Upper lobe of left lung (tissue), 6 donors: ENCODE data around the gene ANK3. TPM values are rescaled to one million over a fixed set of nuclear protein-coding genes. Genes with fewer than 3 reads are reported as not detected.

Experiments
- ATAC-seq, 2 donors: fragments of 200-7000 bp; cut with Tn5 transposase; one replicate each; pipeline ENCODE4 v1.9.1; 2022; ENCODE audit warnings: mild to moderate bottlenecking in 2 of 2, moderate library complexity in 2 of 2; ENCODE audit not compliant: low FRiP score in 2 of 2
- DNase-seq, 2 donors: peaks; one replicate each; pipeline ENCODE4 v3.0.0-alpha.2; 2019 to 2020
- H3K27ac ChIP-seq, 4 donors: fragments of 200-600 bp; sonication (generic); one replicate each; pipeline ENCODE4 v1.5.1; 2016 to 2019
- H3K27me3 ChIP-seq, 4 donors: fragments of 200-600 bp; sonication (generic); one replicate each; pipeline ENCODE4 v1.5.1; 2017 to 2019
- H3K36me3 ChIP-seq, 4 donors: fragments of 200-600 bp; sonication (generic); one replicate each; pipeline ENCODE4 v1.5.1; 2016 to 2019
- H3K4me1 ChIP-seq, 4 donors: fragments of 200-600 bp; sonication (generic); one replicate each; pipeline ENCODE4 v1.5.1; 2018 to 2019
- H3K4me3 ChIP-seq, 4 donors: fragments of 200-600 bp; sonication (generic); one replicate each; pipeline ENCODE4 v1.5.1; 2017 to 2019; ENCODE audit warnings: mild to moderate bottlenecking in 2 of 4, moderate library complexity in 1 of 4
- H3K9me3 ChIP-seq, 4 donors: fragments of 200-600 bp; sonication (generic); one replicate each; pipeline ENCODE4 v1.5.1; 2018 to 2019
- EP300 ChIP-seq, 4 donors: sonication (generic); formaldehyde crosslinking; IDR thresholded peaks; one replicate each; pipeline ENCODE4 v1.5.1; 2017; ENCODE audit warnings: antibody characterized with exemption in 4 of 4, control low read depth in 2 of 4
- POLR2A ChIP-seq, 4 donors: fragments of 450-650 bp; IDR thresholded peaks; one replicate each; pipeline ENCODE4 v1.5.1; 2016 to 2017; ENCODE audit warnings: antibody characterized with exemption in 4 of 4, mild to moderate bottlenecking in 2 of 4
- POLR2AphosphoS5 ChIP-seq, 2 donors: sonication (generic); formaldehyde crosslinking; IDR thresholded peaks; one replicate each; pipeline ENCODE4 v1.5.1; 2017; ENCODE audit warnings: antibody characterized with exemption in 2 of 2
- WGBS, 2 donors: methylation state at CpG; one replicate each; pipeline ENCODE4 v1.1.5; 2017 to 2018; 5-methylcytosine and 5-hydroxymethylcytosine counted together
- total RNA-seq, 6 donors: library from RNA; depleted of rRNA in 4 of 6; stranded (reverse); fragments of >200 nt in 4 of 6; gene quantifications; one replicate each; pipeline versions ENCODE4 v1.1.0 to v1.2.1, GENCODE V29; 2016 to 2021
- TF ChIP-seq, protein P1 (sequence below), 6 experiments: fragments of 450-650 bp in 4 of 6; fragments of 200-600 bp in 2 of 6; sonication (generic) in 2 of 6; IDR thresholded peaks; one replicate each; pipeline ENCODE4 v1.5.1; 2016 to 2019; ENCODE audit warnings: antibody characterized with exemption in 6 of 6
- donor health status: DM: no; HTN: no; CAD: no; lungs with moderate emphysema.
- donor health status: DM: no; HTN: yes; CAD: no; lungs with severe emphysema.

Gene ANK3
- total RNA-seq, 6 donors from 2014 or later: 43.9 to 193 (median 98.5) TPM

GRCh38 chr10:60171436-60172013 lies 218.2 kb downstream of the ANK3 start:
- H3K27ac ChIP-seq: no peak overlapping the region
- WGBS, 2 donors: 85 to 94% methylated on average over 2 of the region's 2 CpGs
- no peak for ATAC-seq
- no peaks in the 10 kb centered on the region for H3K4me1 ChIP-seq
- H3K27me3 ChIP-seq: no peaks in the 10 kb centered on the region
- DNase-seq: no peak
- TF ChIP-seq EP300 (IDR thresholded peaks at IDR 0.05) (no peak), POLR2AphosphoS5 (IDR thresholded peaks at IDR 0.05) (no peak), POLR2A (IDR thresholded peaks at IDR 0.05) (no peak)
- TF ChIP-seq, protein P1, sequence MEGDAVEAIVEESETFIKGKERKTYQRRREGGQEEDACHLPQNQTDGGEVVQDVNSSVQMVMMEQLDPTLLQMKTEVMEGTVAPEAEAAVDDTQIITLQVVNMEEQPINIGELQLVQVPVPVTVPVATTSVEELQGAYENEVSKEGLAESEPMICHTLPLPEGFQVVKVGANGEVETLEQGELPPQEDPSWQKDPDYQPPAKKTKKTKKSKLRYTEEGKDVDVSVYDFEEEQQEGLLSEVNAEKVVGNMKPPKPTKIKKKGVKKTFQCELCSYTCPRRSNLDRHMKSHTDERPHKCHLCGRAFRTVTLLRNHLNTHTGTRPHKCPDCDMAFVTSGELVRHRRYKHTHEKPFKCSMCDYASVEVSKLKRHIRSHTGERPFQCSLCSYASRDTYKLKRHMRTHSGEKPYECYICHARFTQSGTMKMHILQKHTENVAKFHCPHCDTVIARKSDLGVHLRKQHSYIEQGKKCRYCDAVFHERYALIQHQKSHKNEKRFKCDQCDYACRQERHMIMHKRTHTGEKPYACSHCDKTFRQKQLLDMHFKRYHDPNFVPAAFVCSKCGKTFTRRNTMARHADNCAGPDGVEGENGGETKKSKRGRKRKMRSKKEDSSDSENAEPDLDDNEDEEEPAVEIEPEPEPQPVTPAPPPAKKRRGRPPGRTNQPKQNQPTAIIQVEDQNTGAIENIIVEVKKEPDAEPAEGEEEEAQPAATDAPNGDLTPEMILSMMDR (IDR thresholded peaks at IDR 0.05): no peak
- no peaks in the 10 kb centered on the region for H3K9me3 ChIP-seq
- H3K36me3 ChIP-seq: no peaks in the 10 kb centered on the region
- no peak overlapping the region for H3K4me3 ChIP-seq

DNA sequence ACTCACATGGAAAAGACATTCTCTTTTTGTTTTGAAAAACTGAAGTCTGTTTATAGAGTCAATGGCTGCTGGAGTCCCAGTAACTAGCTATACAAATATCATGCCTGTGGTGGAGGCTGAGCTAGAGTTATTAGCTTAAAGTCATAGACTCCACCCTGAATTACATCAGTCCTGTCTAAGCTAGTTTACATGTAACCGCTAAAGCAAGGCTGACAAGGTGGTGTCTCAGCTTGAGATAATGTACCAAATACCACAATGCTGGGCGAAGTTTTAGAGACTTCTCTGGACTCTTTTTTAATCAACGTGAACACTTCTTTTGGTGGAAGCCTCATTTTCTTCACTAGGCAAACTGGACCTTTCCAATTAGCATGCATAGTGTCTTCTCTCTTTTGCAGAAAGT lies 219.4 kb downstream of the ANK3 start:
- Histone ChIP-seq H3K4me3 (no peak overlapping the region), H3K4me1 (no peaks in the 10 kb centered on the region), H3K27ac (no peak overlapping the region), H3K36me3 (no peaks in the 10 kb centered on the region), H3K27me3 (no peaks in the 10 kb centered on the region), H3K9me3 (no peaks in the 10 kb centered on the region)
- DNase-seq (no peak), ATAC-seq (no peak)
- TF ChIP-seq EP300 (IDR thresholded peaks at IDR 0.05) (no peak), POLR2AphosphoS5 (IDR thresholded peaks at IDR 0.05) (no peak), POLR2A (IDR thresholded peaks at IDR 0.05) (no peak)
- TF ChIP-seq, protein P1 (IDR thresholded peaks at IDR 0.05): no peak
- WGBS, 2 donors: 84 to 93% methylated on average over 3 of the region's 3 CpGs

- Histone ChIP-seq H3K4me1 (no peaks in the 10 kb centered on the region), H3K4me3 (no peak overlapping the region), H3K27ac (no peak overlapping the region), H3K27me3 (no peaks in the 10 kb centered on the region), H3K9me3 (no peaks in the 10 kb centered on the region), H3K36me3 (no peaks in the 10 kb centered on the region)
- DNase-seq (no peak), ATAC-seq (no peak)
- TF ChIP-seq, protein P1 (IDR thresholded peaks at IDR 0.05): no peak
- TF ChIP-seq POLR2A (IDR thresholded peaks at IDR 0.05) (no peak), POLR2AphosphoS5 (IDR thresholded peaks at IDR 0.05) (no peak), EP300 (IDR thresholded peaks at IDR 0.05) (no peak)
- 89 to 92% methylated on average over 2 of the region's 2 CpGs for WGBS, 2 donors
These were observed 220.6 kb downstream of the ANK3 start for GRCh38 chr10:60169111-60169510.

- TF ChIP-seq EP300 (IDR thresholded peaks at IDR 0.05) (no peak), POLR2A (IDR thresholded peaks at IDR 0.05) (no peak), POLR2AphosphoS5 (IDR thresholded peaks at IDR 0.05) (no peak)
- TF ChIP-seq, protein P1 (IDR thresholded peaks at IDR 0.05): no peak
- DNase-seq (no peak), ATAC-seq (no peak)
- no peaks in the 10 kb centered on the region for H3K36me3 ChIP-seq
- H3K27me3 ChIP-seq: no peaks in the 10 kb centered on the region
- H3K4me1 ChIP-seq: no peaks in the 10 kb centered on the region
- 71 to 81% methylated on average over 4 of the region's 4 CpGs for WGBS, 2 donors
- H3K4me3 ChIP-seq: peak overlapping the region in 1 of 4 donors; percentile 5
- H3K27ac ChIP-seq: no peak overlapping the region
- no peaks in the 10 kb centered on the region for H3K9me3 ChIP-seq
These were observed 222.6 kb downstream of the ANK3 start for GRCh38 chr10:60167050-60167449.

DNA sequence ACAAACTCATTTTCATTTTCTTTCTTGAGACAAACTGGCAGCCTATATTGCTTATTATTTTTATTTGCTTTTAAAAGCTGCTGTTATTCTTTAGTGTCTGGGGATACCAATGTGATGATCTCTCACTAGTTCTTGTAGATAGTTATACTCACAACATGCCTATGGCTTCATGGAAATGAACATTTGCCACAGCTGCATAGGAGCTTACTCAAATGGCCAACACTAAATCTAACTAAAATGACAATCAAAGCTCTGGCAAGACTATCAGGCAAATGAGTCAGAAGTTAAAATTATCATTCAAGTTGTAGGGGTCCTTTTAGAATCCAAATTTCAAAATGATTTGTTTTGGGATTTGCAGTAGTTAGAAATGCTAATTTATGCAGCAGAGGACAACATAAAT lies 225.9 kb downstream of the ANK3 start:
- H3K4me3 ChIP-seq: no peak overlapping the region
- H3K36me3 ChIP-seq: no peaks in the 10 kb centered on the region
- H3K9me3 ChIP-seq: no peaks in the 10 kb centered on the region
- no peak for DNase-seq
- no peak for TF ChIP-seq EP300 (IDR thresholded peaks at IDR 0.05)
- TF ChIP-seq POLR2AphosphoS5 (IDR thresholded peaks at IDR 0.05): no peak
- TF ChIP-seq, protein P1 (IDR thresholded peaks at IDR 0.05): no peak
- TF ChIP-seq POLR2A (IDR thresholded peaks at IDR 0.05): no peak
- no peaks in the 10 kb centered on the region for H3K4me1 ChIP-seq
- H3K27me3 ChIP-seq: no peaks in the 10 kb centered on the region
- ATAC-seq: no peak
- H3K27ac ChIP-seq: no peak overlapping the region
